GM19438 (cell line): Measurements from ENCODE around the gene LIMS2.

Experiments
- ATAC-seq: cut with Tn5 transposase; IDR thresholded peaks from one replicate; pipeline ENCODE4 v1.9.1; 2021; ENCODE audit warnings: low read depth; ENCODE audit not compliant: unreplicated experiment

Gene LIMS2

DNA sequence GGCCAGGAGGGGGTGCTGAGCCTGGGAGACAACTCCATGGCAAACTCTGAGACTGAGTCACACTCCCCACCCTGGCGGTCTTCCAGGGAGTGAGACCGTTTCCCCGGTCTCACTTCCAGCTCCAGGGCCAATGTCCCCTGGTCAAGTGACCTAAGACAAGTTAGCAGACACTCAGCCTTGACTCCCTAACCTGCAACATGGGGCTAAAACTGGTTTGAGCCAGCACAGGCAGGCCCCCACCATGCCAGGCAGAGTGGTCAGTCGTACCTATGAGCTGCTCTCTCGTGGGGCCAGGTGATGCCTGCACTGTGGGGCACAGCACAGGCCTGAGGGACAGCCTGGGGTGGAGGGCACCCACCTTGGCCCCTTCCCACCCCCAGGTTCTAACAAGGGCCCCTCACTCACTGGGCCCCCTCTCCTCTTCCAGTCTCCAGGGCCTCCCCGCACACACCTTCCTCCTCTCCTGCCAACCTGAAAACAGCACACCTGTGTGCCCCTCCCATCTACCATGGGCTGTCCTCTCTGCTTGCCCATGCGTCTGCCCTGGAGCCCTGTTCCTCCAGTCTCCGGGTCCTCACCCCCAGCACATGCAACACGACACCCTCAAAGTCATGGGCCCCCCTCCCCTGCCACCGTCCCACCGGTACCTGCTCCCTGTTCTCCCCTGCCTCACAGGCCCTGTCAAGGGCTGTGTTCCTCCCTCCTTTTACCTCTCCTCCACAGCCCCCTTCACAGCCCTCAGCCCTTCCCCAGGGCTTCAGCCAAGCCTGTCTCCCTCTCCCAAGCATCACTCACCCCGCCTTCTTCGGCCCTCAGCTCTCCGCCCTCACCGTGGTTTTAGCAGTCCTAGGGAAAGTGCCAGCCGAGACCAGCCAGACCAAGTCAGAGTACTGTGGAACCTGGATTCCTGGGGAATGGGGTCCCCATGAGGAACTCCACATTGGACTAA, 27.8 kb downstream of the LIMS2 start:
- ATAC-seq = no peak

GRCh38 chr2:127646487-127647241, 28.7 kb downstream of the LIMS2 start:
- ATAC-seq = no peak

- ATAC-seq = no peak
Measured at GRCh38 chr2:127645395-127646291, 29.7 kb downstream of the LIMS2 start, which contains the start of gene GPR17. Gene GPR17 (plus strand): TSS chr2:127646153. CDS start chr2:127650736, 4,583 bp downstream.

- no peak for ATAC-seq
Measured at GRCh38 chr2:127645026-127645394, 30.3 kb downstream of the LIMS2 start.

GRCh38 chr2:127644066-127645025, 31.0 kb downstream of the LIMS2 start:
- no peak for ATAC-seq

GRCh38 chr2:127643439-127644065, 31.8 kb downstream of the LIMS2 start:
- no peak for ATAC-seq

- no peak for ATAC-seq
Measured at GRCh38 chr2:127642706-127643438, 32.5 kb downstream of the LIMS2 start.

- no peak for ATAC-seq
Measured at GRCh38 chr2:127641846-127642507, 33.4 kb downstream of the LIMS2 start.

DNA sequence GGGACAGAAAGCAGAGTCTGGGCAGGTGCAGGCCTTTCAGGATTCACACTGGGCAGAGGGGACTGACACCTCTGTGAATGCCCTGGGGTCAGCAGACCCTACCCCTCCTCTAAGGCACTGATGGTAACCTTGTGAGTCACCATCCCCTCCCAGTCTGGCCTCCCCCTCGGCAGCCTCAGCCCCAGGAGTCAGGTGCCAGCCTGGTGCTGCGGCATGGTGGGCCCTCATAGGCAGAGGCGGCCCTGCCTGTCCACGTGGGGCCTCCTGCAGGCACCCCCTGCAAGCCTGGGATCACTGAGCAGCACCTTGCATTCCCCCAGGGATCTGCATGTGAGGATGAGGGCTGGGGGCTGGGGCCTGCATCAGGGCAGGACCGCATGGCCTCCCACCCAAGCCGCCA, 34.2 kb downstream of the LIMS2 start:
- no peak for ATAC-seq

GRCh38 chr2:127640082-127641072, 35.0 kb downstream of the LIMS2 start:
- peak; percentile 55 for ATAC-seq

DNA sequence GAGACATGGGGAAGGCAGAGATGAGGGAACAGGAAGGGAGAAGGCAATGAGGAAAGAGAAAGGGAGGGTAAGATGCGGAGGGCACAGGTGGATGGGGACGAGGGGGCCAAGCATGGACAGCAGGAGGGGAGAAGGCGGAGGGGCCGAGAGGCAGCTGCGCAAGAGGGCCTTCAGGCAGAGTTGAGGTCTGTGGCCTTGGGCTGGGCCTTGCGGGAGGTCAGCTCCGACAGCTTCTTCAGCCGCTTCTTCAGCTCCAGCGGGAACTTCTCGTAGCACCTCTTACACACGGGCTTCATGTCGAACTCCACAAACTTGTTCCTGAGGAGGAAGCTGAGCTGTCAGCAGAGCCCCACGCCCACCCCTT, 36.2 kb downstream of the LIMS2 start:
- ATAC-seq = no peak

GRCh38 chr2:127638361-127639110, 36.8 kb downstream of the LIMS2 start:
- no peak for ATAC-seq

GRCh38 chr2:127637725-127638252, 37.5 kb downstream of the LIMS2 start:
- no peak for ATAC-seq

GRCh38 chr2:127637236-127637630, 38.1 kb downstream of the LIMS2 start:
- no peak for ATAC-seq
